K562 (cell line): ENCODE measurements around the gene URB2. TPM values are rescaled to one million over a fixed set of nuclear protein-coding genes. Genes with fewer than 3 reads are reported as not detected.

Experiments
- CBX3 ChIP-seq, 2 experiments: IDR thresholded peaks; 1 replicate in 1 of 2; 2 replicates in 1 of 2; pipeline ENCODE4 v1.6.1; 2012; ENCODE audit warnings: inconsistent platforms in 2 of 2, low read length in 2 of 2, borderline replicate concordance in 1 of 2, control low read depth in 1 of 2
- FOXA1 ChIP-seq: fragments of 450-650 bp; IDR thresholded peaks from 2 replicates; pipeline ENCODE4 v1.6.1; 2016; ENCODE audit warnings: mild to moderate bottlenecking, borderline replicate concordance
- FOXK2 ChIP-seq, 2 experiments: fragments of 450-650 bp; IDR thresholded peaks in 1 of 2; conservative IDR thresholded peaks in 1 of 2; 2 replicates each; pipeline ENCODE4 v1.6.1; 2016; ENCODE audit warnings: low read depth in 2 of 2, mild to moderate bottlenecking in 1 of 2
- HDAC2 ChIP-seq: fragments of 450-650 bp; IDR thresholded peaks from 2 replicates; pipeline ENCODE4 v1.6.1; 2016; ENCODE audit warnings: mild to moderate bottlenecking
- KLF16 ChIP-seq: IDR thresholded peaks from 2 replicates; pipeline ENCODE4 v1.6.1; 2016; ENCODE audit warnings: antibody characterized with exemption
- MYNN ChIP-seq, 2 experiments: sonication (generic); formaldehyde crosslinking in 1 of 2; IDR thresholded peaks; 2 replicates each; pipeline versions ENCODE4 v1.5.0 to v1.6.1; 2016 to 2020; ENCODE audit warnings: antibody characterized with exemption in 1 of 2, missing genetic modification reagents in 1 of 2
- NR2C2 ChIP-seq, 2 experiments: fragments of 200-800 bp in 1 of 2; sonication (Bioruptor generic) in 1 of 2; sonication (generic) in 1 of 2; formaldehyde crosslinking in 1 of 2; IDR thresholded peaks; 2 replicates each; pipeline versions ENCODE4 v1.6.1 to v1.8.0; 2016 to 2022; ENCODE audit warnings: mild to moderate bottlenecking in 1 of 2, missing compliant biosample characterization in 1 of 2, missing genetic modification characterization in 1 of 2, missing genetic modification reagents in 1 of 2
- PHF20 ChIP-seq: fragments of 450-650 bp; IDR thresholded peaks from 2 replicates; pipeline ENCODE4 v1.6.1; 2018; ENCODE audit not compliant: partially characterized antibody
- POLR2B ChIP-seq: fragments of 450-650 bp; IDR thresholded peaks from 2 replicates; pipeline ENCODE4 v1.6.1; 2018; ENCODE audit warnings: low read depth; ENCODE audit not compliant: partially characterized antibody
- RAD51 ChIP-seq: fragments of 450-650 bp; IDR thresholded peaks from 2 replicates; pipeline ENCODE4 v1.7.1; 2016; ENCODE audit warnings: low read depth, mild to moderate bottlenecking, borderline replicate concordance
- RBM15 ChIP-seq: fragments of 200-400 bp; formaldehyde crosslinking; IDR thresholded peaks from 2 replicates; pipeline ENCODE4 v1.6.1; 2018; ENCODE audit warnings: mild to moderate bottlenecking, low read length, moderate library complexity; ENCODE audit not compliant: insufficient read depth
- RNF219 ChIP-seq: fragments of 250-450 bp; sonication (Bioruptor Pico); IDR thresholded peaks from 2 replicates; pipeline ENCODE4 v1.5.0; 2022; ENCODE audit warnings: mild to moderate bottlenecking
- SMARCA4 ChIP-seq: fragments of 450-650 bp; IDR thresholded peaks from 2 replicates; pipeline ENCODE4 v1.6.1; 2016
- SP1 ChIP-seq: sonication (generic); formaldehyde crosslinking; IDR thresholded peaks from 2 replicates; pipeline ENCODE4 v1.8.1; 2022; ENCODE audit warnings: mild to moderate bottlenecking, missing genetic modification reagents
- SRSF7 ChIP-seq: fragments of 200-400 bp; formaldehyde crosslinking; optimal IDR thresholded peaks from 2 replicates; pipeline ENCODE3; 2017; ENCODE audit warnings: mild to moderate bottlenecking, low read depth, low read length
- TAF15 ChIP-seq: fragments of 200-400 bp; formaldehyde crosslinking; IDR thresholded peaks from 2 replicates; pipeline ENCODE4 v1.6.1; 2017; ENCODE audit warnings: mild to moderate bottlenecking, low read depth, low read length, moderate library complexity
- TAF9B ChIP-seq: fragments of 450-650 bp; IDR thresholded peaks from 2 replicates; pipeline ENCODE4 v1.6.1; 2018; ENCODE audit warnings: mild to moderate bottlenecking; ENCODE audit not compliant: partially characterized antibody
- TCF7L2 ChIP-seq: fragments of 150-350 bp; IDR thresholded peaks from 2 replicates; pipeline ENCODE4 v1.6.1; 2016; ENCODE audit warnings: low read depth, mild to moderate bottlenecking, low read length, moderate library complexity
- USF1 ChIP-seq: sonication (generic); formaldehyde crosslinking; IDR thresholded peaks from 2 replicates; pipeline ENCODE4 v1.9.0; 2022; ENCODE audit warnings: mild to moderate bottlenecking, missing genetic modification reagents
- ZC3H8 ChIP-seq: fragments of 450-650 bp; IDR thresholded peaks from 2 replicates; pipeline ENCODE4 v1.6.1; 2017
- ZNF146 ChIP-seq: IDR thresholded peaks from one replicate; pipeline ENCODE4 v1.6.1; 2018; ENCODE audit warnings: missing compliant biosample characterization; ENCODE audit not compliant: unreplicated experiment
- ZNF175 ChIP-seq: fragments of 200-800 bp; sonication (Bioruptor generic); IDR thresholded peaks from 2 replicates; pipeline ENCODE4 v1.6.1; 2016; ENCODE audit warnings: low read depth, mild to moderate bottlenecking, missing genetic modification characterization, missing compliant biosample characterization
- ZNF23 ChIP-seq: fragments of 250-450 bp; sonication (Bioruptor Pico); IDR thresholded peaks from 2 replicates; pipeline ENCODE4 v1.4.0; 2020; ENCODE audit warnings: mild to moderate bottlenecking
- ZNF444 ChIP-seq: fragments of 250-450 bp; sonication (Bioruptor Pico); IDR thresholded peaks from 2 replicates; pipeline ENCODE4 v1.4.0; 2020; ENCODE audit warnings: mild to moderate bottlenecking, moderate library complexity
- ZNF586 ChIP-seq: fragments of 450-650 bp; formaldehyde crosslinking; conservative IDR thresholded peaks from 2 replicates; pipeline ENCODE4 v1.4.0; 2020; ENCODE audit warnings: mild to moderate bottlenecking, moderate library complexity
- polyA plus RNA-seq, 8 experiments: library from polyadenylated mRNA; depleted of rRNA in 4 of 8; stranded (reverse) in 5 of 8; unstranded in 3 of 8; fragments of >200 nt; fragmentation: Nextera tagmentation in 2 of 8; fragmentation: Illumina TruSeq in 1 of 8; extraction: Ambion mirVana in 2 of 8; extraction: Trizol in 1 of 8; gene quantifications; 2 replicates each; pipeline versions ENCODE4 v1.2.1 to v1.2.3, GENCODE V29; 2011 to 2014; ENCODE audit warnings: inconsistent platforms in 1 of 8, missing spikeins in 1 of 8
- total RNA-seq, 7 experiments: library from RNA; depleted of rRNA in 6 of 7; stranded (reverse); fragments of >200 nt in 6 of 7; fragmentation: Illumina TruSeq in 2 of 7; extraction: Trizol in 2 of 7; gene quantifications; 2 replicates each; pipeline versions ENCODE4 v1.2.1 to v1.2.3, GENCODE V29; 2011 to 2021; ENCODE audit warnings: low replicate concordance in 1 of 7

The URB2 gene
- total and polyA plus RNA-seq, 9 of the 15 experiments (the other 6 are each of a cell fraction or from before 2014, with no cell fraction given), result 2.8 to 28.3 (median 19.0) TPM

GRCh38 chr1:229625915-229626831, at the start of gene URB2, which contains the start of gene TAF5L (continued):
- TF ChIP-seq TAF9B (no peak), NR2C2 (CRISPR knock-in tag; IDR thresholded peaks at IDR 0.05) (no peak), NR2C2 (tag; IDR thresholded peaks at IDR 0.05) (no peak), USF1 (CRISPR knock-in tag) (peak; percentile 80), SRSF7 (no peak), PHF20 (peak; percentile 78), ZNF175 (CRISPR knock-in tag) (no peak), ZNF23 (CRISPR knock-in tag) (no peak), TCF7L2 (no peak), ZNF586 (0 out of 2 replicates have a peak, but pooled peaks have one; percentile 29), KLF16 (no peak), ZNF146 (CRISPR knock-in tag) (no peak), ZC3H8 (no peak), MYNN (IDR thresholded peaks at IDR 0.05) (no peak), MYNN (CRISPR knock-in tag; IDR thresholded peaks at IDR 0.05) (no peak), SP1 (CRISPR knock-in tag) (peak; percentile 42; the same call in 1 of the 2 replicates), TAF15 (no peak), RBM15 (no peak), SMARCA4 (no peak), HDAC2 (peak; percentile 84), FOXK2 (conservative IDR thresholded peaks at IDR 0.05 in 1 of 2, IDR thresholded peaks at IDR 0.05 in 1 of 2; ENCODE audit: low read depth in 2 of 2) (peak; percentile 35 to 43; a peak in 1 of 4 replicates), RNF219 (no peak), CBX3 (IDR thresholded peaks at IDR 0.05; ENCODE audit: borderline replicate concordance in 1 of 2, low read length in 2 of 2) (no peak), ZNF444 (no peak), FOXA1 (no peak), RAD51 (no peak), POLR2B (peak; percentile 44)
